Uterus (tissue), 4 donors: Measurements from ENCODE around the gene STOML1. TPM values are rescaled to one million over a fixed set of nuclear protein-coding genes. Genes with fewer than 3 reads are reported as not detected.
A peak's percentile ranks its signal among the peaks of the same experiment; 100 is the strongest.

Experiments
- DNase-seq, 2 donors: peaks; one replicate each; pipeline ENCODE4 v3.0.0-alpha.2; 2019 to 2020
- H3K27ac ChIP-seq, 2 donors: fragments of 200-600 bp; sonication (generic); 1 replicate in 1 of 2; 2 replicates in 1 of 2; pipeline ENCODE4 v1.5.1; 2016 to 2018
- H3K27me3 ChIP-seq, 2 donors: fragments of 200-600 bp; sonication (generic); one replicate each; pipeline ENCODE4 v1.5.1; 2018 to 2019; ENCODE audit warnings: control low read depth in 1 of 2
- H3K36me3 ChIP-seq, 2 donors: fragments of 200-600 bp; sonication (generic); one replicate each; pipeline ENCODE4 v1.5.1; 2019; ENCODE audit warnings: control low read depth in 1 of 2
- H3K4me1 ChIP-seq, 2 donors: fragments of 200-600 bp; sonication (generic); one replicate each; pipeline ENCODE4 v1.5.1; 2018 to 2019; ENCODE audit warnings: control low read depth in 1 of 2
- H3K4me3 ChIP-seq, 2 donors: fragments of 200-600 bp; sonication (generic); 1 replicate in 1 of 2; 2 replicates in 1 of 2; pipeline ENCODE4 v1.5.1; 2018 to 2019; ENCODE audit warnings: mild to moderate bottlenecking in 1 of 2
- H3K9me3 ChIP-seq, 2 donors: fragments of 200-600 bp; sonication (generic); one replicate each; pipeline ENCODE4 v1.5.1; 2019; ENCODE audit warnings: control low read depth in 1 of 2
- CTCF ChIP-seq, 4 experiments: fragments of 200-600 bp in 2 of 4; fragments of 450-650 bp in 2 of 4; sonication (generic) in 2 of 4; IDR thresholded peaks; one replicate each; pipeline ENCODE4 v1.5.1; 2016 to 2019; ENCODE audit warnings: antibody characterized with exemption in 4 of 4, mild to moderate bottlenecking in 2 of 4, moderate library complexity in 1 of 4
- POLR2A ChIP-seq, 2 donors: fragments of 450-650 bp; IDR thresholded peaks; one replicate each; pipeline ENCODE4 v1.6.1; 2016; ENCODE audit warnings: antibody characterized with exemption in 2 of 2, mild to moderate bottlenecking in 1 of 2, moderate library complexity in 1 of 2
- intact Hi-C: fragments of 100-400 bp; cut with DNase I; formaldehyde crosslinking; loops from one replicate; pipeline ENCODE4 v1.15.1; 2023; ENCODE audit warnings: low total_unique reads
- total RNA-seq, 4 donors: library from RNA; depleted of rRNA in 3 of 4; stranded (reverse); fragments of >200 nt in 3 of 4; gene quantifications; one replicate each; pipeline versions ENCODE4 v1.1.0 to v1.2.4, GENCODE V29; 2014 to 2023
- donor health status: DM: yes; HTN: yes; CAD: no.

Gene STOML1
- total RNA-seq, 4 donors from 2014 or later: 4.4 to 16.6 (median 8.3) TPM

- Histone ChIP-seq H3K4me1 (peaks cover 7 to 15% of the 10 kb centered on the region in 2 donors), H3K27ac (peak overlapping the region; percentile 95 to 98), H3K36me3 (no peaks in the 10 kb centered on the region), H3K27me3 (no peaks in the 10 kb centered on the region), H3K4me3 (peak overlapping the region; percentile 80 to 97), H3K9me3 (no peaks in the 10 kb centered on the region)
- peak in 1 of 2 donors; percentile 49 for DNase-seq
- no peak for TF ChIP-seq CTCF (IDR thresholded peaks at IDR 0.05)
- TF ChIP-seq POLR2A (IDR thresholded peaks at IDR 0.05): no peak
- intact Hi-C loops: no loop called here
These were observed 3.0 kb upstream of the STOML1 start for GRCh38 chr15:73994912-73995622.

GRCh38 chr15:73994413-73994883 is 2.4 kb upstream of the STOML1 start, which contains the start of gene PML:
Gene PML, plus strand, starts transcription at chr15:73994716. Its CDS starts 97 bp downstream, at chr15:73994813.
- intact Hi-C loops: no loop called here
- no peaks in the 10 kb centered on the region for H3K36me3 ChIP-seq
- no peaks in the 10 kb centered on the region for H3K9me3 ChIP-seq
- H3K4me1 ChIP-seq: peaks cover 7 to 15% of the 10 kb centered on the region in 2 donors
- peak in 2 of 4 experiments; percentile 9 to 56 for TF ChIP-seq CTCF (IDR thresholded peaks at IDR 0.05)
- peak; percentile 77 to 96 for TF ChIP-seq POLR2A (IDR thresholded peaks at IDR 0.05)
- DNase-seq: peak; percentile 97 to 98
- no peaks in the 10 kb centered on the region for H3K27me3 ChIP-seq
- peak within 1 kb of the TSS; percentile 80 to 97 for H3K4me3 ChIP-seq
- peak within 1 kb of the TSS; percentile 95 to 98 for H3K27ac ChIP-seq

GRCh38 chr15:73993211-73993994 is 1.3 kb upstream of the STOML1 start:
- peaks cover 7 to 15% of the 10 kb centered on the region in 2 donors for H3K4me1 ChIP-seq
- intact Hi-C loops: no loop called here
- no peaks in the 10 kb centered on the region for H3K36me3 ChIP-seq
- H3K27me3 ChIP-seq: no peaks in the 10 kb centered on the region
- peak overlapping the region in 1 of 2 donors; percentile 80 for H3K4me3 ChIP-seq
- H3K9me3 ChIP-seq: no peaks in the 10 kb centered on the region
- TF ChIP-seq CTCF (IDR thresholded peaks at IDR 0.05) (no peak), POLR2A (IDR thresholded peaks at IDR 0.05) (no peak)
- H3K27ac ChIP-seq: peak overlapping the region; percentile 77 to 95
- DNase-seq: no peak

GRCh38 chr15:73992594-73992898 is 451 bp upstream of the STOML1 start:
- TF ChIP-seq POLR2A (IDR thresholded peaks at IDR 0.05) (no peak), CTCF (IDR thresholded peaks at IDR 0.05) (no peak)
- H3K4me1 ChIP-seq: peaks cover 7 to 15% of the 10 kb centered on the region in 2 donors
- no peaks in the 10 kb centered on the region for H3K27me3 ChIP-seq
- H3K36me3 ChIP-seq: no peaks in the 10 kb centered on the region
- peak overlapping the region; percentile 69 to 77 for H3K27ac ChIP-seq
- H3K9me3 ChIP-seq: no peaks in the 10 kb centered on the region
- peak overlapping the region in 1 of 2 donors; percentile 82 for H3K4me3 ChIP-seq
- DNase-seq: no peak
- intact Hi-C loops: no loop called here

GRCh38 chr15:73991260-73991659 is 835 bp downstream of the STOML1 start:
- intact Hi-C loops: no loop called here
- Histone ChIP-seq H3K9me3 (no peaks in the 10 kb centered on the region), H3K4me1 (peaks cover 7 to 9% of the 10 kb centered on the region in 2 donors), H3K27me3 (no peaks in the 10 kb centered on the region), H3K27ac (peak overlapping the region; percentile 77 to 82), H3K36me3 (no peaks in the 10 kb centered on the region), H3K4me3 (peak overlapping the region; percentile 51 to 82)
- peak; percentile 73 to 80 for DNase-seq
- TF ChIP-seq POLR2A (IDR thresholded peaks at IDR 0.05): no peak
- TF ChIP-seq CTCF (IDR thresholded peaks at IDR 0.05): no peak
